Measurements from ENCODE around the gene RAMP3.

The RAMP3 gene

DNA sequence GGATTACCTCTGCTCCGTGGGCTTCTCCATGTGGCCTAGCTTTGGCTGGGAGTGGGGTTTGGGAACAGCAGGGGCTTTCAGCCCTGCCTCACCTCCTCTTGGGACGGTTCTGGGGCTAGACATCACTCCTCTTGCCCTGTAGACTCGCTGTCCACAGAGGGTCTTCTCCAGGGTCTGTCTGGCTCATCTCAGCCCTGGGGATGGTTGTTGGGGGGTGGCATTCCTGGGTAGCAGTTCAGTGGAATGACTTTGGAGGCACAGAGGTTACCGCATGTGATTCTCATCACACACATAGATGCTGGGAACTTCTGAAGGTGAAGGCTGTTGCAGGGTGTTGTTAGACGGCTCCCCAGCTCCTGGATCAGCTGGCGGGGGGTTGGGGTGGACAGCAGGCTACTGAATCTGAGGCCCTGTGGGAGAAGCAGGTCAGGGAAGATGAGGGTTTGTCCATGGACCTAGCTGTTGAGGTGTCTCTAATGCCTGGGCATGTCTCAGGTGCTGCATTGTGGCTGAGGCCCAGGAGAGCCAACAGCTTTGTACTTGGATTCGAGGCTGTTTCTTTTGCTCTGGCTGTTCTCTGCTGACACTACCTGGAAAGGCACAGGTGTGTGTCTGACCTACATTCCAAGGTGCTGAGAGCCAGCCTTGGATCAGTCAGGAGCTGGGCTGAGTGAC lies 23.8 kb downstream of the RAMP3 start:
- no peak for DNase-seq

DNA sequence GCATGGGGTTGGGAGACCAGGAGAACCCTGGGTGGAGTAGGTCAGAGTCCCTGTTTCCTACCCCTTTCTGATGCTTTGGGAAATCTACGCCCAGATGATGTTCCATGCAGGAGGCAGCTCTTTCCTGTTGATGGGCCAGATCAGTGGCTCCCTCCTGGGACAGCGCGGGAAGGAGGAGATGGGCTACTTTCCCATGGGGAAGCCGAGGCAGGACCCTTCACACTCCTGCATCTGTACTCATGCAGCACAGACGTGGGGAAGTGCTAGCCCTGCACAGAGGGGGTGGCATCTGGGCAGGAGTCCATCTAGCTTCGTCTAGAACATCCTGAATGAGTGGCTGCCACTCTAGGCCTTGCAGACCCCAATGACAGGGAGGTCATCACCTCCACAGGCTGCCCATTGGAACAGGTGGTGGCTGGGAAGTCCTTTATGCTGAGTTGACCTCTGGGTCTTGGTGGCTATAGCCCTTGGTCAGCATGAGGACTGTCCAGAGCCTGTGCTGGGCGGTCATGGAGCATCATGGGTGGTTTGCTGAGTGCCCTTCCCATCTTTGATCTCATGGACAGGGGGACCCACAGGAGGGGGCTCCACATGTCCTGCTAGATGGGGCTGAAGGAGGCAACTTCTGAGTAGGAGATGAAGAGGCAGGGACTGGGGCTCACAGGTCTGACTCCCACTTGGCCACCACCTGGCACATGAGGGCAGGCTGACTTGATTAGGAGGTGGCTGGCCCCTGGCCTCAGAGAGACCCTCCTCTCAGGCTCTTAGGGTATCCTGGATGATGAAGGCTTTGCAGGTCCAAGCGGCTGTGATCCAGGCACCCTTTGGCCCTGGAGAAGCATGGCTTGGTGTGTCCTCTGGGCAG lies 24.6 kb downstream of the RAMP3 start:
- DNase-seq, result no peak

DNA sequence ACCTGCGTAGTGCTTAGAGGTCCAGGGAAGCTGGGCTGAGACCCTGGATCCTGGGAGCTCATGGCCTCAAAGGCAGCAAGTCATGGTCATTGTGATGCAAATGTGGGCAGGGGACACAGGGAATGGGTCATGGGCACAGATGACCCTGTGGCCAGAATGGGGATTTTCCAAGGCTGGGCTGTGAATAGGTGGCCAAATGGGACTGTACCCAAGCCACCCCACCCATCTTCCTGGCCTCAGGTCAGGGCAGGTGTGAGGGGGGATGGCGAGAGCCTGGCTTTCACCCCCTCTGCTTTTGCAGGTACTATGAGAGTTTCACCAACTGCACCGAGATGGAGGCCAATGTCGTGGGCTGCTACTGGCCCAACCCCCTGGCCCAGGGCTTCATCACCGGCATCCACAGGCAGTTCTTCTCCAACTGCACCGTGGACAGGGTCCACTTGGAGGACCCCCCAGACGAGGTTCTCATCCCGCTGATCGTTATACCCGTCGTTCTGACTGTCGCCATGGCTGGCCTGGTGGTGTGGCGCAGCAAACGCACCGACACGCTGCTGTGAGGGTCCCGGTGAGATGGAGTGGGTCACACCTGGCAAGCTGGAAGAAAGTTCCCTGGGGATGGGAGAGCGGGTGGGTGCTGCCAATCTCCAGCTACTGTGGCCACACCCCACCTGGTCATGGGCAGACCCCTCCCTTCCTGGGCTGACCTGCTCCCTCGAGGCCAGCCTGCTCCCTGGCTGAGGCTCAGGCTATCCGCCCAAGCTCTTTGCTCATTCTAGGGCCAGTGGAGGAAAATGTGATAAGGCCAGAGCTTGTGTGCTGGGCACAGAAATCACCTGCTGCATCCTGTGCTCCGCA lies 25.5 kb downstream of the RAMP3 start:
- DNase-seq, result no peak

DNA sequence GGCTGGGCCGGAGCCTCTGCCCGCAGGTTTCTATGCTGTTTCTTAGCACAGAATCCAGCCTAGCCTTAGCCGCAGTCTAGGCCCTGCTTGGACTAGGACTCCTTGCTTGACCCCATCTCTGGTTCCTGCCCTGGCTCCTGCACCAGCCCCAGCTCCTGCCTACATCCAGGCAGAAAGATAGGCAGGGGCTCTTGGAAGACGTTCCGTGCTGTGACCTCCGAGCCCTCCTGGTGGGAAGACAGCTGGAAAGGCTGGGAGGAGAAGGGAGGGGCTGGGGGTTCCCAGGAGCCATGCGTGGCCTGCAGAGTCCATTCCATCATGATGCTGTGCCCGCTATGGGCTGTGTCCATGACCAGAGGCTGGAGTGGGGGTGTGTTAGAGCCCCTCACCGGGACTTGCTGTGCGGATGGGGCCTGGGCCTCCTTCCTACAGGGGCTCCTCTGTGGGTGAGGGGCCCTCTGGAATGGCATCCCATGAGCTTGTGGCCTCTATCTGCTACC lies 26.2 kb downstream of the RAMP3 start:
- DNase-seq, result no peak

DNA sequence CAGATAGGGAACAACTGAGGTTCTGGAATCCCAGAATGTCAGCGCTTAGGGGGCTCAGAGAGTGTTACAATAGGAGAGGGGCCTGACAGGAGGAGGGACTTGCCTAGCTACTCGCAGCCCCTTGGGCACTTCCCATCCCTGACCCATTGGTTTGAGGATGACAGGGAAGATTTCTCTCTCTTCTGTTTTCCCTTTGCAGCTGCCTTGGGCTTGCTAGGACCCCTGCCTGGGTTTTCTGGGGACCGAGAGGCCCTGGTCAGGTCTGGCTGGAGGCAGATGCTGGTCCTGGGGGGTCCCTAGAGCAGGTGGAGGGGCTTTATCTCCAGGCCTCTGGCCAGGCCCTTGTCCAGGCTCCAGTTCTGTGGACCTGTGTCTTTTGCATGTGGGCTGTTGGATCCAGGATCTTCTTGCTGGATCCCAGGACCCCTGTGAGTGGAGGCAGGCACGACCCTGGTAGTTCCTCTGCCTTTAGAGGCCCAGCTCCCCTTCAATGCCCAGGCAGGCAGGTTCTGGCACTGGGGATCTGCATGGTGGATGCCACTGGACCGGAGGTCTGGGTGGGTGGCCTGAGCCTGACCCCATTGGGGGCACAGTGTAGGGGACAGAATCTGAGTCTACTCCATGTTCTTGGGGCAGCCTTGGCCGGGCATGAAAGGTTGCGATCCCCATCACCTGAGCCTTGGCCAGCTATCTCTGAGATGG lies 26.9 kb downstream of the RAMP3 start:
- no peak for DNase-seq

DNA sequence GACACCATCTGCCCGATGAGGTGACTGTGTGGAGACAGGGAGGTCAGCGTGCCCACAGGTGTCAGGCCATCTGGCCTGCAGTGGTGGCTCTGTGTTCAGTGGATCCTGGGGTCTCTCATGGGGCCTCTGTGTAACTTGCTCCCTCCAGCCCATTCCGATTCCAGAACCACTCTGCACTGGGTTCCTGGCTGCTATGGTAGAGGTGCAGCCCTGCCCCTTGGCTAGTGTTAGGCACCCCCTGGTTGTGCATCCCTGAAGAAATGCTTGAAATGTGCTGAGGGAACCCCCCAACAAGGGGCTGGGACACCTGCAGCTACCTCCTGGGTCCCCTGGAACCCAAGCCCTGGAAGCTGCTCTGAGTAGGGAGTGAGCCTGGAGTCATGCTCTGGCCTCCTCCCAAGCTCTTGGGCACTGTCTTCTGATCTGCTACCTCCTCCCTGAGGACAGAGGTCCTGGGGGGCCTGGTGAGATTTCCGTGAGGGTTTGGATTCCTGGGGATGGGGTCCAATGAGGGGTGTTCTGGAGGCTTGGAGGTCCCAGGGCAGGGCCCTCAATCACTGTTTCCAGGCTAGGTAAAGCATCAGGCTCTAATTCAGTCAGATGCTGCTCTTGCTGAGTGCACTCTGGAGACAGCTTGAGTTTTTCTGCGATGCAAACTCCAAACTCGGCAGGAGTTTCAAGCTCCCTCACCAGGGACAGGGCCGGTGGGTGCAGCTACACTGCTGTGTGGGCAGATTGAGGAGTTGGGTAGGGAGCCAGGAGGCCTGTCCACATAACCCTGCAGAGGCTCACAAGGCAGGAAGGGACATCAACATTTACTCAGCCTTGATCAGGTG lies 27.7 kb downstream of the RAMP3 start:
- no peak for DNase-seq

DNA sequence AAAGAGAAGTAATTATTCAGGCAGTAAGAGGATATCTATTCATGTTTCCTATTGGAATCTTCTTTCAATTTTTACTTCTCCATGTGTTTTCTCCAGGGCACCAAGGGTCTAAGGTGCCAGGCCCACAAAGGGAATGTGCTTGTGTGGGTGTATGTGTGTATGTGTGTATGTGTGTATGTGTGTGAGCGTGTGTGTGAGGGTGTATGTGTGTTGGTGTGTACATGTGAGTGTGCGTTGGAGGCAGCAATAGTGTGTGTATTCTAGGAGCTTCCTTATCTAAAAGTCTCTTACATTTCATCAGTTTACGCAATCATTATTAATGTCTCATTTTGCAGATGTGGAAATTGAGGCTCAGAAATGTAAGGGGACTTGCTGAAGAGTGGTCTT lies 28.3 kb downstream of the RAMP3 start:
- DNase-seq, result no peak

DNA sequence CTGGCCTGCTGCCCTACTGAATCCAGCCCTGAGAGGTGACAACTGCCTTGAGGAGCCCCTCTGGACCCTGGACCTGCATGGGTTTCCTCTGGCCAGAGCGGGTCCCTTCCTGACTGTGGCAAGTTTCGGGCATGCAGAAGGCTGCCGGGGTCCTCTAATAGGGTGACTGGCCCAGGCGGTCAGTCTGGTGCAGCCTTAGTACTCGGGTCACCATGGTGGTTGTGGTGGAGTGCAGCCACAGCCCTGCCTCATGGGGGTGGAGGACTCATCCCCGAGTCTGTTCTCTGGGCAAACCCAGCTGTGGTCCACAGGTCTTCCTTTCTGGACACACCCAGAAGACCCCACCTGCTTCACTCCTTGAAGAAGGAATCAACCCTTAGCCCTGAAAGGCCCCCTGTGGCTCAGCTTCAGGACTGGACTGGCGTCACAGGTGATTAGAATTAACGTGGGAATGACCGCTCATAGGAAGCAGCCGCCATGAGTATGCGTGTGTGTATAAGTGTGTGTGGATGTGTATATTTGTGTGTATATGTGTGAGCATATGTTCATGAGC lies 28.7 kb downstream of the RAMP3 start:
- DNase-seq, result no peak

DNA sequence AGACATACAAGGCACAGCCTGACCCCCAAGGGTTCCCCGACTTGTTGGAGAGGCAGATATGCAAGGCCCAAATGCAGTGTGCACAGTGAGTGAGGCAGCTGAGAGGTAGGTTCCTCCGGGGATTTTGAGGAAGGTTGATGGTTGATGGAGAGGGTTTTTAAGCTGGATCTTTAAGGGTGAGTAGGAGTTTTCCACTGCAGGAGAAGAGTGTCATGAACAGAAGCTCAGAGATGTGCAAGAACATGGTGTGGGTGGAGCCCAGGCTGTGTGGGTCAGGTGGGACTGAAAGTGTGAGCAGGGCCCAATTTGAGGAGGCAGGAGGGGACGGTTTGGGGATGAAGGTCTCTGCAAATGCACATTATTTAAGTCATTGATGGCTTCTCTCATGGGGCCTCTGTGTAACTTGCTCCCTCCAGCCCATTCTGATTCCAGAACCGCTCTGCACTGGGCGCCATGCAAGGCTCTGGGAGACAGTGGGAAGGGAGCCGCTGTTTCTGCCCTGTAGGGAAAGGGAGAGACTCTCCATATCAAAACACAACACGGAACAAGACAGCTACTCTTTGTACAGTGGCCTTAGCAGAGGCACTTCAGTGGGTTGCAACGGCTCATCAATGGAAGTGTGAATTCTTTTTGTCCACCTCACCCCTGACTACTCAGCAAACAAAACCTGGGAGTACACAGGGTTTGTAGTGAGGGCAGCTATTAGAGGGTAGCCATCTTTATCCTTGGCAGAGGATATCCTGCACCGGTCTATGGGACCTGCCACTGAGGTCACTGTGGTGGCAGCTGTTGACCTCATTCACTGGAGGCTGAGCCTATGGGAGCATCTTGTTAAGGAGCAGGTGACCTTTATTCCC lies 29.7 kb downstream of the RAMP3 start:
- DNase-seq, result no peak

DNA sequence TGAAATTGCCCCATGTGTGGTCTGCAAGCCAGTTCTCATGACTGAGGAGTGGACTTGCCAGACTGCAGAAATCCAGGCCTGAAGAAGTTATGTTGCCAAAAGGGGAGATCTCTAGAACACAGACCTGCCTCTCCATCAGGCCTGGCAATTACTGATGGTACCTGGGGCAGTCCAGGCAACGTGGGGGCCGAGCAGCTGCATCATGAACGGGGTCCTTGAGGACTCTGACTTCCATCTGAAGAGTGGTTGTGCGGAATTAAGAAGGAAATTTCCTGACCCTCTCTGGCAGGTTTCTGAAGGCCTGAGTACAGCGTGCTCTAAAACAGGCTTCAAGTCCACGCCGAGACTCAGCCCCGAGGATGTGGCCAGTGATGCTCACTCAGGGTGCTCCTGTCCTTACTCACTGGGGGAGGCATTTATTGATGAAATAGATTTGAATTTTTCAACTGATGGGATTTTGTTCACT lies 30.4 kb downstream of the RAMP3 start:
- DNase-seq, result no peak

DNA sequence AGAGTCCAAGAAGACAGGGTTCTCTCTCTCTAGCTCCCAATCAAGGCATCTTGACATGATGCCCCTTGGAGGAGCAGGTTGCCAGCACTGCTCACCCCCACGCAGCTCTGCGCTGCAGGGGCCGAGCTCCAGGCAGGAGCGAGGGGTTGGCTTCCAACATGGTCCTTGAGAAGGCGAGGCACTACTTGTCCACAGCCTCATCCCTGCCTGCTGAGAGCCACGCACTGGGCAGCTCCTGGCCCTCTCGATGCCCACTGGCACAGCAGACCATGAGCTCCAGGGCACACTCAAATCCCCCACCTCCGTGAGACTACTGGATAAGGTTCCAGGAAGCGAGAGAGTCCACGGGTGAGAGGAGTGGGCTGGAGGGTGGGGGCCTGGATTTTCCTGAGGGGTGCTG lies 31.1 kb downstream of the RAMP3 start:
- no peak for DNase-seq

DNA sequence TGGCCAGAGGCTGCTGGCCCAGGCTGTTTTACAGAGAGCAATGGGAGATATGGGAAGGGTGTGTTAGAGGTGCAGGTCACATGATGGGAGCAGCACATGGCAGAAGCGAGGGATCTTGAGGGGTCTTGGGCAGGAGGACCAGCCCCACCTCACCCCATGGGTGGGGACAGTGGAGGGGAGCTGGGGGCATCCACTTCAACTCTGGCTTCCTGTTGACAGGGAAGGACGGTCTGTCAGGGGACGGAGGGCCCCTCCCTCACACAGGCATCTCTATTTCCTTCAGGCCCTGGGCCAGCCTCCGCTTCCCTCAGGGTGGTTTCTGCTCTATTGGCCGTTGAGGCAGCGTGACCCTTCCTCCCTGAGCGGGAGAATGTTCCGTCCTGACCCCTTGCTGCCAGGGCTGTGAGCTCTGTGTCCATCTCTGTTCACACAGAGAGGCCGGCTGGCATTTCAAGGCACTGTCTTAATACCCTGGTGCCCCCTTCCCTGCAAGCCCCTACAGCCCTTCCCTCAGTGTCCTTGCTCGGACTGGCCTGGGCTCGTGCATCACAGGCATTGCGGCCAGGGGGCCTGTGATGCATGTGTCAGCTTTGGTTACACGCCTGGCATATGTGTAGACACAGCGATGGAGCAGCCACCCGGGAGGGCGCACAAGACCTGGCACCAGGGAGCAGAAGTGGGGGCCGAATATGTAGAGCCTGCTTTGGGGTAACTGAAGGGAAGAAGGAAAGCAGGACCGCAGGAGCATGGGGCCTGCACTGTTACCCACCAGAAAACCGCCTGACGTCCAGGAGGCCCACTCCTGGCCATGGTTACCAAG lies 31.8 kb downstream of the RAMP3 start:
- DNase-seq, result no peak

DNA sequence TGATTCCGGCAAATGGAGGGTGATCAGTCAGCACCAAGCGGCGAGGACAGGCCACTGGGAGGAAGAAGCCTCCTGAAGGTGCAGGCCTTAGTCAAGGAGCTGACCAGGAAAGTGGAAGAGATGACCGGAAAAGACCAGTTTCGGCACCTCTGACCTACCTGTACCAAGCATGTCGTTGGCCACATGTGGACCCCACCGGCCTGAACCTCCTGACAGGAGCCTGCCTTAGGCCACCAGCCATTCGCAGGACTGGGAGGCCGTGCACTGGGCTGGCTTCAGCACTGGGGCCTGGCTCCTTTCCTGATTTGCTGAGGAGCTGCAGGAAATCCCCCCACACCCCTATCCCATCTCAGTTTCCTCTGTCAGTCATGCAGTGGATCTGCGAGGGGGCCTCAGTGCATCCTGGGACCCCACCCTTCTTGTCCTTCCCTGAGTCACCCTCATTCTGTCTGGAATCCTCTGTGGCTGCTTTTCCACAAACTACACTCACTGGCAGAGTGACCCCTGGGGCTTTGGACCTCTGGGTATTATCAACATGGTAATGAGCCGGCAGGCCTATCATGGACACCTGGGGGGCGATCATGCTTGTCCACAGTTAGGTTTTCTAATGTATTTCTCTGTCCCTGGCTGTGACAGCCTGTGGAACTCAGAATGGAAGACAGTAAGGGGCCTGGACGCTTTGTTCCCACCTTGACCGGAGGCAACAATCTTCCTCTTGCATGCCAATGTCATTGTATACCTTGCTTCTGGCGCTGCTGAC lies 33.0 kb downstream of the RAMP3 start:
- no peak for DNase-seq

DNA sequence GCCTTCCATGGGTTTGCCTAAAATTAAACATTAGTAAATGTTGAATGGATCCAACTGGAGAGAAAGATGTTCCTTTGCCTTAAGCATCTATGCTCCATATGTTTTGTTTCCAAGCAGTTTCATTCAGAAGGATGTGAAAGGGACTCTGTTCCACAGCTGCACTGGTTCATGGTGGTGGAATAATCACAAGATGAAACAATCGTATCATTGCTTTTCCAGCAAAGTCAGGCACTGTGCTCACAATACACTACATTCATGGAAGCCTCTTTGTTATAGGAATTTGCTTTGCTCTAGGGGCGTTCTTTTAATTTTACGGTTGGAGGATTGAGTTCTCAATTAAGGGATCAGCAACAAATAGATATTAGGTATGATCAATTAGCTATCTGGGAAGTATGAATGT lies 33.8 kb downstream of the RAMP3 start:
- DNase-seq, result no peak

DNA sequence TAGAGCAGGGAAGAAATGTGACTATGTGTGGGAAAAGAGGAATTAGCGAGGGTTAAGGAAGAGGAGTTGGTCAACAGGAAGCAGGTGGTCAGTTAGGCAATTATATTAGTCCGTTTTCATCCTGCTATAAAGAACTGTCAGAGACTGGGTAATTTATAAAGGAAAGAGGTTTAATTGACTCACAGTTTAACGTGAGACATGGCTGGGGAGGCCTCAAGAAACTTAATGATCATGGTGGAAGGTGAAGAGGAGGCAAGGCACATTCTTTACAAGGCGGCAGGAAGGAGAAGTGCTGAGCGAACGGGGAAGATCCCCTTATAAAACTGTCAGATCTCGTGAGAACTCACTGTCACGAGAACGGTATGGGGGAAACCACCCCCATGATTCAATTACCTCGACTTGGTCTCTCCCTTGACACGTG lies 35.0 kb downstream of the RAMP3 start:
- no peak for DNase-seq

DNA sequence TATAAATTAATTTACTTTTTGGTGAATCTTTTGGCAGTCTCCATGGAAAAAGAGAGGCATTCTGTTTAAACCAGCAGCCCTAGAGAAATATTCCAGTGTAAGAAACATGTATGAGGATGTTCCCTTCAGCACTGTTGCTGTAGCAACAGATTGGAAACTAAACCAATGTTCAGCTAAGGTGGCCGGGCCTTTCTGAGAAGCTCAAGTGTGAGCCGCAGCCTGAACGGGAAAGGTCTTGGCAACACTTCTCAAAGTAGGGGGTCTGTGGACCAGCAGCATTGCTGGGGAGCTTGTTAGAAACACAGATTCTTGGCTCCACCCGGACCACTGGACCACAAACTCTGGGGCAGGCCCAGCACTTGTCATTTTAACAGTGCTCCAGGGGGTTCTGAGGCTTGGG lies 36.2 kb downstream of the RAMP3 start:
- no peak for DNase-seq

DNA sequence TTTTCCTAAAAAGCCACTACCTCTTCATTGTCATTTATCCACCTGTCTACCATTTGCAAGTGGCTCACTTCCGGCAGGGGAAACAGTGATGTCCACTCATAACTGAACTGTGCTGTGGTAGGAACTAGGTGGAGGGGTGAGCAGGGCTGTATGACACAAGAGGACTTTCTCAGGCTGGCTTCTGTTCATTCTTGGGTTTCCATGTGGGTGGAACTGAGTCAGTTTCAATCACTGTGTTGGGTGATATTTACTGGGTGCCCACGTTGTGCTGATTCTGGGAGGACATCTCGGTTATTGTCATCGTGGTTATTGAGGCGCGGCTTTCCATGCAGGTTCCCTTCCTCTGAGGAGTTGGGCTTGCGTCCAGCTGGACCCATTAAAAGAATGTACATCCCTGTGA lies 38.8 kb downstream of the RAMP3 start:
- DNase-seq, result peak; percentile 53 to 57

DNA sequence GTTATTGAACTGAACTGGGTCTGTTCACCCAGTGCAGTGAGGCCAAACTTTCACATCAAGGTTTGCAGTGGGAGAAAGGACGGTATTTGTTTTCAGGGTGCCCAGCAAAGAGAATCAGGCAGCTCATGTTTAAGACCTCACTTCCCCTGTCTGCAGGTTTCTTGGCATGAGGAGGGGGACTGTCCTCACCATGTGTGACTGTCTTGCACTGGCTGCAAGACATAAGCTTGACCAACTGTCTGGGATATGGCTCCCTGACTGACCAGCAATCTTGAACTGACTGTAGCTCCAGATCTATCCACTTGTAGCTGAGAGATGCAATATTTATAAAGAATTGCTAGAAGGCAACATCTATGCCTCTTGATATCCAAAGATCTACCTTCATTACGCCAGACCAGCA lies 39.9 kb downstream of the RAMP3 start:
- no peak for DNase-seq

DNA sequence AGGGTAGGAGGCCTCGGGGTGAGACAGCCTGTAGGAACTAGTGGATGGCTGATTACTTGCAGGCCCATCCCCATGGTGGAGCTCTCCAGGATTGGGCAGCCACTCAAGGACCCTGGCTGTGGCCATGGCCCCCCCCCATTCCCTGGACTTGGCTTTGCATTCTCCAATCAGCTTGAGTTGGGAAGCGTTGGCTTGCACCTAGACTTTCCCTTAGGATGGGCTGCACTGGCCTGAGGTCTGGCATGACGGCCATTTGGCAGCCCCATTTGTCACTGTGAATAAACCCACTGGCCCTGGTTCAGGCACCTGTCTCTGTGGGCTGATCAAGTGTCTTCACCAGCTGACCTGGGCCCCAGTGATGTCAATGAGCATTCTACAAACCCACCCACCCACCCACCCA lies 41.4 kb downstream of the RAMP3 start:
- DNase-seq, result no peak

Measured in stimulated activated CD4-positive, alpha-beta T cell treated with anti-CD3 and anti-CD28 coated beads, Interleukin-2, amount 100 ng/mL, for 48 hours (primary cell).